ENCODE measurements around the gene ITGB2.

DNA sequence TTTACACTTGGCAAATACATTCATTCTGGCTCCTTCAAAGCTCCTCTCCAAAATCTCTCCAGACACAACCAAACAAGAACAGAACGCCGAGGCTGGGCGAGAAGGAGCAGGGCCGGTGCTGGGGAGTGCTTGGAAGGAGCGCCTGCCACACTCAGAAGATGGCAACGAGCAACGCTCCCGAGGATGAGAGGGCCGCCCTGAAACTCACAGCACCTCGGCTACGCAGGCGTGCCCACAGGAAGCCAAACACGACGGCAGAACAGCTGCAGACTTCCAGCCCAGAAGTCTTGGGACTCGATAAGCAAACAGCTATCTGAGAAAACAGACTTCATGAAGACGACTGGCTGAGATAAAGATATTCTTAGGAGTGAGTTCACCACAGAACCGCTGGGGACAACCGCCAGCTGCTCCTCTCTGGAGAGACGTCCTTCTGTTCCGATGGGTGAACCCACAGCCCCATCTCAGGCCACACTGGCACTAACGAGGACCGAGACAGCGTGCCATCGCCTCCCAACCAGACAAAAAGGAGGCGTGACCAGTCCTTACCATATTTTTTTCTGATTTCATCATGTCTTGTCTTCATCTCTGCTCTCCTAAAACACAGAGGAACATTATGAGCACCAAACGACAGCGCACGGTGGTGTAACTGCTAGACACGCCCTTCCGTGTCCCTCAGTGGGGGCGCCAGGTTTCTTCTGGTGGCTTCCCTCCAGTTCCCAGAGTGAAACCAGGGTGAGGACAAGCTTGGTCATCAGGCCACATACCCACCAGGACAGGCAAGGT, 65.8 kb downstream of the ITGB2 start:
- TF ChIP-seq, protein P1, sequence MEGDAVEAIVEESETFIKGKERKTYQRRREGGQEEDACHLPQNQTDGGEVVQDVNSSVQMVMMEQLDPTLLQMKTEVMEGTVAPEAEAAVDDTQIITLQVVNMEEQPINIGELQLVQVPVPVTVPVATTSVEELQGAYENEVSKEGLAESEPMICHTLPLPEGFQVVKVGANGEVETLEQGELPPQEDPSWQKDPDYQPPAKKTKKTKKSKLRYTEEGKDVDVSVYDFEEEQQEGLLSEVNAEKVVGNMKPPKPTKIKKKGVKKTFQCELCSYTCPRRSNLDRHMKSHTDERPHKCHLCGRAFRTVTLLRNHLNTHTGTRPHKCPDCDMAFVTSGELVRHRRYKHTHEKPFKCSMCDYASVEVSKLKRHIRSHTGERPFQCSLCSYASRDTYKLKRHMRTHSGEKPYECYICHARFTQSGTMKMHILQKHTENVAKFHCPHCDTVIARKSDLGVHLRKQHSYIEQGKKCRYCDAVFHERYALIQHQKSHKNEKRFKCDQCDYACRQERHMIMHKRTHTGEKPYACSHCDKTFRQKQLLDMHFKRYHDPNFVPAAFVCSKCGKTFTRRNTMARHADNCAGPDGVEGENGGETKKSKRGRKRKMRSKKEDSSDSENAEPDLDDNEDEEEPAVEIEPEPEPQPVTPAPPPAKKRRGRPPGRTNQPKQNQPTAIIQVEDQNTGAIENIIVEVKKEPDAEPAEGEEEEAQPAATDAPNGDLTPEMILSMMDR (IDR thresholded peaks at IDR 0.05): no peak
- no peak for TF ChIP-seq POLR2A (IDR thresholded peaks at IDR 0.05)
